Stimulated activated naive CD8-positive, alpha-beta T cell treated with anti-CD3 and anti-CD28 coated beads, Interleukin-15, amount 100 ng/mL, for 72 hours (primary cell): Measurements from ENCODE around the gene SLC22A14.
"Not testable (repeated sequence)": the region's sequence is repeated elsewhere in the genome, so short reads cannot be mapped to it uniquely, and the experiment has no call there.

ENCODE experiments used
- ATAC-seq: fragments of 150-1000 bp; cut with Tn5 transposase; 2 replicates; pipeline ENCODE4 v1.10.0; 2021; ENCODE audit warnings: mild to moderate bottlenecking, moderate library complexity
- DNase-seq, 2 donors: peaks; one replicate each; pipeline ENCODE4 v3.0.0; 2021 to 2022
- H3K27ac Mint-ChIP-seq, 2 donors: one replicate each; pipeline ENCODE4 v1.8.0; 2022; ENCODE audit warnings: mild to moderate bottlenecking in 2 of 2, mixed read lengths in 2 of 2, moderate library complexity in 2 of 2
- H3K27me3 Mint-ChIP-seq: one replicate; pipeline ENCODE4 v1.8.0; 2022; ENCODE audit warnings: mixed read lengths
- H3K4me1 Mint-ChIP-seq: one replicate; pipeline ENCODE4 v1.8.0; 2022; ENCODE audit warnings: mild to moderate bottlenecking, mixed read lengths
- H3K4me3 Mint-ChIP-seq, 2 donors: one replicate each; pipeline ENCODE4 v1.8.0; 2022; ENCODE audit warnings: mild to moderate bottlenecking in 2 of 2, mixed read lengths in 2 of 2, moderate library complexity in 1 of 2
- H3K9me3 Mint-ChIP-seq, 2 donors: one replicate each; pipeline ENCODE4 v1.8.0; 2022; ENCODE audit warnings: mixed read lengths in 2 of 2

SLC22A14 gene

GRCh38 chr3:38281895-38282686 lies at the start of gene SLC22A14:
SLC22A14 (plus strand) TSS chr3:38282294; CDS start chr3:38306027, 23,733 bp downstream.
- no peaks in the 10 kb centered on the region for H3K4me1 Mint-ChIP-seq
- no peaks in the 10 kb centered on the region for H3K27me3 Mint-ChIP-seq
- DNase-seq (no peak), ATAC-seq (no peak)
- H3K27ac Mint-ChIP-seq = peak within 1 kb of the TSS in 1 of 2 donors; percentile 47
- H3K4me3 Mint-ChIP-seq = no peak within 1 kb of the TSS
- no peaks in the 10 kb centered on the region for H3K9me3 Mint-ChIP-seq

- H3K4me1 Mint-ChIP-seq = no peaks in the 10 kb centered on the region
- H3K27me3 Mint-ChIP-seq = no peaks in the 10 kb centered on the region
- DNase-seq (no peak), ATAC-seq (no peak)
- no peak overlapping the region for H3K4me3 Mint-ChIP-seq
- H3K9me3 Mint-ChIP-seq = peaks cover 8 to 17% of the 10 kb centered on the region in 2 donors
- no peak overlapping the region for H3K27ac Mint-ChIP-seq
Measured at GRCh38 chr3:38232701-38233100, 49.4 kb upstream of the SLC22A14 start.

GRCh38 chr3:38235466-38235865 lies 46.6 kb upstream of the SLC22A14 start:
- no peak overlapping the region for H3K4me3 Mint-ChIP-seq
- H3K27me3 Mint-ChIP-seq = no peaks in the 10 kb centered on the region
- no peak for ATAC-seq
- no peak overlapping the region for H3K27ac Mint-ChIP-seq
- peaks cover 16 to 17% of the 10 kb centered on the region in 2 donors for H3K9me3 Mint-ChIP-seq
- H3K4me1 Mint-ChIP-seq = no peaks in the 10 kb centered on the region
- DNase-seq = no peak

GRCh38 chr3:38238416-38239008 lies 43.6 kb upstream of the SLC22A14 start:
- DNase-seq (no peak), ATAC-seq (no peak)
- no peak overlapping the region for H3K27ac Mint-ChIP-seq
- no peak overlapping the region for H3K4me3 Mint-ChIP-seq
- H3K4me1 Mint-ChIP-seq = no peaks in the 10 kb centered on the region
- peaks cover 16 to 17% of the 10 kb centered on the region in 2 donors for H3K9me3 Mint-ChIP-seq
- no peaks in the 10 kb centered on the region for H3K27me3 Mint-ChIP-seq

GRCh38 chr3:38242812-38243211 lies 39.3 kb upstream of the SLC22A14 start:
- not testable (repeated sequence) for DNase-seq, ATAC-seq, H3K27ac Mint-ChIP-seq, H3K4me3 Mint-ChIP-seq, H3K9me3 Mint-ChIP-seq, H3K27me3 Mint-ChIP-seq, H3K4me1 Mint-ChIP-seq

- H3K27me3 Mint-ChIP-seq = no peaks in the 10 kb centered on the region
- ATAC-seq (no peak), DNase-seq (no peak)
- no peaks in the 10 kb centered on the region for H3K9me3 Mint-ChIP-seq
- H3K27ac Mint-ChIP-seq = no peak overlapping the region
- H3K4me1 Mint-ChIP-seq = peaks cover 8% of the 10 kb centered on the region
- H3K4me3 Mint-ChIP-seq = no peak overlapping the region
Measured at GRCh38 chr3:38245930-38246329, 36.2 kb upstream of the SLC22A14 start.

GRCh38 chr3:38247366-38248035 lies 34.6 kb upstream of the SLC22A14 start:
- H3K27ac Mint-ChIP-seq = peak overlapping the region in 1 of 2 donors; percentile 39
- H3K27me3 Mint-ChIP-seq = no peaks in the 10 kb centered on the region
- H3K9me3 Mint-ChIP-seq = no peaks in the 10 kb centered on the region
- peaks cover 8% of the 10 kb centered on the region for H3K4me1 Mint-ChIP-seq
- H3K4me3 Mint-ChIP-seq = no peak overlapping the region
- ATAC-seq = no peak
- no peak for DNase-seq

GRCh38 chr3:38250198-38250597 lies 31.9 kb upstream of the SLC22A14 start:
- Mint-ChIP-seq H3K27ac (no peak overlapping the region), H3K4me1 (peaks cover 30% of the 10 kb centered on the region), H3K4me3 (no peak overlapping the region), H3K9me3 (no peaks in the 10 kb centered on the region), H3K27me3 (no peaks in the 10 kb centered on the region)
- ATAC-seq (no peak), DNase-seq (no peak)

- Mint-ChIP-seq H3K27ac (no peak overlapping the region), H3K9me3 (no peaks in the 10 kb centered on the region), H3K4me1 (peaks cover 40% of the 10 kb centered on the region), H3K4me3 (no peak overlapping the region), H3K27me3 (no peaks in the 10 kb centered on the region)
- ATAC-seq = no peak
- DNase-seq = no peak
Measured at GRCh38 chr3:38251197-38251596, 30.9 kb upstream of the SLC22A14 start.

- Mint-ChIP-seq H3K9me3 (no peaks in the 10 kb centered on the region), H3K4me3 (no peak overlapping the region), H3K27ac (peak overlapping the region in 1 of 2 donors; percentile 5), H3K27me3 (no peaks in the 10 kb centered on the region), H3K4me1 (peaks cover 53% of the 10 kb centered on the region)
- DNase-seq (no peak), ATAC-seq (no peak)
Measured at GRCh38 chr3:38253704-38254103, 28.4 kb upstream of the SLC22A14 start.

GRCh38 chr3:38254872-38255271 lies 27.2 kb upstream of the SLC22A14 start:
- no peaks in the 10 kb centered on the region for H3K27me3 Mint-ChIP-seq
- H3K4me1 Mint-ChIP-seq = peaks cover 63% of the 10 kb centered on the region
- H3K9me3 Mint-ChIP-seq = no peaks in the 10 kb centered on the region
- no peak overlapping the region for H3K27ac Mint-ChIP-seq
- no peak for DNase-seq
- no peak overlapping the region for H3K4me3 Mint-ChIP-seq
- no peak for ATAC-seq

- H3K27ac Mint-ChIP-seq = no peak overlapping the region
- no peak overlapping the region for H3K4me3 Mint-ChIP-seq
- no peaks in the 10 kb centered on the region for H3K27me3 Mint-ChIP-seq
- H3K9me3 Mint-ChIP-seq = no peaks in the 10 kb centered on the region
- H3K4me1 Mint-ChIP-seq = peaks cover 71% of the 10 kb centered on the region
- DNase-seq = no peak
- no peak for ATAC-seq
Measured at GRCh38 chr3:38255627-38256026, 26.5 kb upstream of the SLC22A14 start.

GRCh38 chr3:38257583-38257982 lies 24.5 kb upstream of the SLC22A14 start:
- Mint-ChIP-seq H3K9me3 (no peaks in the 10 kb centered on the region), H3K27ac (peak overlapping the region in 1 of 2 donors; percentile 7), H3K4me3 (peak overlapping the region in 1 of 2 donors; percentile 55), H3K27me3 (no peaks in the 10 kb centered on the region), H3K4me1 (peaks cover 73% of the 10 kb centered on the region)
- ATAC-seq (peak; percentile 83), DNase-seq (no peak)

- peak overlapping the region; percentile 30 to 59 for H3K4me3 Mint-ChIP-seq
- peak overlapping the region in 1 of 2 donors; percentile 90 for H3K27ac Mint-ChIP-seq
- peaks cover 54% of the 10 kb centered on the region for H3K4me1 Mint-ChIP-seq
- H3K27me3 Mint-ChIP-seq = no peaks in the 10 kb centered on the region
- H3K9me3 Mint-ChIP-seq = no peaks in the 10 kb centered on the region
- ATAC-seq (no peak), DNase-seq (no peak)
Measured at GRCh38 chr3:38260474-38260873, 21.6 kb upstream of the SLC22A14 start.

- Mint-ChIP-seq H3K4me1 (peaks cover 35% of the 10 kb centered on the region), H3K27me3 (no peaks in the 10 kb centered on the region), H3K4me3 (no peak overlapping the region), H3K9me3 (no peaks in the 10 kb centered on the region), H3K27ac (peak overlapping the region in 1 of 2 donors; percentile 49)
- DNase-seq (no peak), ATAC-seq (no peak)
Measured at GRCh38 chr3:38264353-38264771, 17.7 kb upstream of the SLC22A14 start.

- peak overlapping the region in 1 of 2 donors; percentile 49 for H3K27ac Mint-ChIP-seq
- no peaks in the 10 kb centered on the region for H3K27me3 Mint-ChIP-seq
- no peaks in the 10 kb centered on the region for H3K9me3 Mint-ChIP-seq
- no peak overlapping the region for H3K4me3 Mint-ChIP-seq
- peaks cover 31% of the 10 kb centered on the region for H3K4me1 Mint-ChIP-seq
- DNase-seq (no peak), ATAC-seq (no peak)
Measured at GRCh38 chr3:38264779-38265178, 17.3 kb upstream of the SLC22A14 start.
